Hematopoietic multipotent progenitor cell treated with erythropoietin and hydrocortisone succinate and interleukin-3 and kit ligand, for 17 days (in vitro differentiated cells): Measurements from ENCODE around the gene RBP3.

Experiments used
- DNase-seq: peaks from one replicate; pipeline ENCODE4 v3.0.0-alpha.2; 2015; ENCODE audit warnings: low spot score

The RBP3 gene

DNA sequence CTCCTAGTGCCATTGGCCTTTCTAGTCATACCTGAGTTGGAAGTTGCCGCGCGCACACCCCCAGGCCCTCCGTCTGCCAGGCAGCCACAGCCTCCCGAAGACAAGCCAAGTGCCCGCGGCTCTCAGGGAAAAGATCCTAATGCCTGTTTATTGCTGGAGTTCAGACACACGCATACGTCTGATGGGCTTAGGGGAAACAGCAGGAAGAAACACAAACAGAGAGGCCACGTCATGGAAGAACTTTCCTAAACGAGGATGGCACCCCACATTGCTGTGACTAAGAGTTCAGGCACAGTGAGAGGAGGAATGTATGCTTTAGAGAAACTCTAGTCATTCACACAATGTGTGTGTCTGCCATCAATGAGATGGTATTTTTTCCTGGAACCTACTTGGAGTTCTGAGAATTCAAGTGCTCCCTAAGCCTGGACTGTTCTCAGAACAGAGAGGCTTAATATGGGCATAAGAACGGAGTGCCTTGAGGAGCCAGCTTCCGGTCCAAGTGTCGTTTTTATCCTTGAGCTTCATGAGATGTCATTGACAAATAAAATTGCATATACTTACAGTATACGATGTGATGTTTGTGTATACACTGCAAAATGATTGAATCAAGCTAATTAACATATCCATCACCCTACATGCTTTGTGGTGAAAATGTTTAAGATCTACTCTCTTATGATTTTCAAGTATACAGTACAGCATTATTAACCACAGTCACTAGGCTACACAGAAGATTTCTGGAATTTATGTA is 11.6 kb upstream of the RBP3 start:
- DNase-seq: no peak

DNA sequence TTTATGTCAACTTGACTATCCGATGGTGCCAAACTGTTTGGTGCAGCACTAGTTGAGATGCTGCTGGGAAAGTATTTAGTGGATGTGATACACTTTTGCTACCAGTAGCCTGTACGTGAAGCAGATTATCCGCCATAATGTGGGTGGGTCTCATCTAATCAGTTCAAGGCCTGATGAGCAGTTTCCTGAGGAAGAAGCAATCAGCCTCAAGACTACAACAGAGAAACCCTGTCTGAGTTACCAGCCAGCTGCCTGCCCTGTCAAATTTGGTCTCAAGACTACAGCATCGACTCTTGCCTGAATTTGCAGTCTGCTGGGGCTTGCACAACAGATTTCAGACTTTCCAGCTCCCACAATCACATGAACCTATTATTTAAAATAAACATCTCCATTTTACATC is 10.9 kb upstream of the RBP3 start:
- no peak for DNase-seq

GRCh38 chr10:47339186-47339735 is 8.9 kb upstream of the RBP3 start:
- no peak for DNase-seq

DNA sequence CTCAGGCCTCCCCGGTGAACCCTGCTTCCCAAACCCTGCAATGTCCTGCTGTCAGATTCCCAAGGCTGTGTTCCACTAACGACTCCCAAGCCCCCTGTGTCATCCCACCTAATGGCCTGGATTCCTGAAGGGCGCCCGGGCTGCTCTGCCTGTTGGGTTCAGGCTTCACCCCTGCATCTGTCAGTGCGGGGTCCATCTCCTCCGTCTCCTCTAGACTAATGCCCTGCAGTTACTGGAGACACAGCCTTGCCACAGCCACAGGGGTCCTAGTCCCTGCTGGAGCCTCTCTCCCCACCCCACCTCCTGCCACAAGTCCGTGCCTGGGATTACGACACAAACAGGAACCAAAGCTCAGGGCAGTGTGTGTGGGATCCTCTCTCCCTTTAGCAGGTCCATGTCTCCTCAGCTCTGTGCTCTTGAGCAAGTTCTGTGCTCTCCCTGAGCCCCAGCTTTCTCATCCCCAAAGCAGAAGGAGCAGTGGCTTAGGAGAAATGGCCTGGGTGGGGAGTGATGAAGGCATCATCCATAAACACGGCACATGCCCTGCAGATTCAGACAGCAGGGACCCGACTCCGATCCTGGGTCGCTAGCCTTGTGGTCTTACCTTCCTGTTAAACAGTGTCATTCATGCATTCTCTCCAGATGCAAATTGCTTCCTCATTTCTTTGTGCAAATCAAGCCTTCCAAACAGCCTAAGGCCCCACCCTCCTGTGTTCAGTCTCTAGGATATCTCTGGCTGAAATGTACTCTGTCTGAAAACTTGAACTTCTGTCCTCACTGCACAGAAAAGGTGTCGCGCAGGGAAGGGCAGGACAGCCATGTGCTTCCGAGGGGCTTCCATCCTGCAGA is 8.2 kb upstream of the RBP3 start:
- no peak for DNase-seq

DNA sequence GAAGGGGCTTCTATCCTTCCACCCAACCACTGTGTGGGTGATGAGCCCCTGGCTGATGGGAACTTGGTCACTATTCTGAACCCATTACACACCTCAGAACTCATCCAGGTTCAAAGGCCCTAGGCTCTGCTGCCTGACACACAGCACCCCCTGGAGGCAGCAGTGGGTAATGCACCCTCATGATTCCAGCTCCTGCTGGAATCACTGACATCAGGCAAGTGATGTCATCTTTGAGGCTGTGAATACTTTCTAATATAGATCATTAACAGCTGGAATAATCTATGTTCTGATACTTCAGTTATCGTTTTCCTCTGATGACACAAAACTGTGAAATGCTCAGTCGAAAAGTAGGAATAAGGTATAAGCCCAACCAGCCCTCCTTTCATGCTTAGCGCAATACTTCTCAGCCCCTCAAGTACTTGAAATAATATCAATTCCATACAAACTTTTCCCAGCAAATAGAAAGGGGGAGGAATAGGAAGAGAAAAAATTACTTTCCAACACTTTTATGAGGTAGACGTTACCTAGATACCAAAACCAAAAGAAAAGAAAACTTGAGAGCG is 7.5 kb upstream of the RBP3 start:
- peak; percentile 65 for DNase-seq

DNA sequence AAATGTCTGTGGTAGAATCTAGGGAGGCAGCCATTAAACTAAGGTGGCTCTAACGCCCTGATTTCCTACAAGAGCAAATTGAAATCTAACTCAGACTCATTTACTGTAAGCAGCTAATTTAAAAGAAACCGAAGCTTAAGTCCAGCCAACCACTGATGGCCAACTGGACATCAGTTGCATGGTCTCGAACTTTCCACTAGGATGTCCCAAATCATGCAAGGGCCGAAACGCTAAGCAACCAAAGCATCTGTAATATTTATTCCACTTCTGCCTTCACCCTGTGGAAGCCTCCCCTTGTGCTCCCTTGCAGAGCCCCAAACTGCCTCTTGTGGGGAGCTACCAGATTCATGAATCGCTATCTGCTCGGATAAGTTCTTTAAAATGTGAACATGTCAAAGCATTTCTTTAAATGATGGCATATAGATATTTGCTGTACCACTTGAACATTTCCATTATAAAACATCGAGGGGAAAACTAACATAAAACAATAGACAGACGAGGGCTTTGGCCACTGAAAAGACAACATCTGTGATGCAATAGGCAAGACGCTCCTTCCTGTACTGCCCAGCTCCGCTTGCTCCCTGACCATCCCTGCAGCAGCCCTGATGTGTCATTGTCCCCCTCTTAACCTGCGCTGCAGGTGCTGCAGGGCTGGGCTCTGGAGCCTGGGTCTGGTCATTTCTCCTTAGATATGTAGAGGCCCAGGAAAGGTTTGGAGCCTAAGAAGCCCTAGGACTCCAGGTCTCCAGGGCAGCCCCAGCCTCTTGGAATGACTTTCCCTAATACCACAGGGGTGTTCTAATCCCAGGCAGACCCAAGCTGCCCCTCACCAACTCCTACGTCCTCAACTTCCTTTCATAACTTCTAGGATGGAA is 2.9 kb upstream of the RBP3 start:
- DNase-seq: no peak

GRCh38 chr10:47346581-47347302 is 1.4 kb upstream of the RBP3 start:
- no peak for DNase-seq

- DNase-seq: no peak
Measured at GRCh38 chr10:47347303-47347675, 874 bp upstream of the RBP3 start.

GRCh38 chr10:47348661-47349470 is 703 bp downstream of the RBP3 start:
- no peak for DNase-seq

GRCh38 chr10:47349516-47349915 is 1.4 kb downstream of the RBP3 start:
- DNase-seq: no peak

DNA sequence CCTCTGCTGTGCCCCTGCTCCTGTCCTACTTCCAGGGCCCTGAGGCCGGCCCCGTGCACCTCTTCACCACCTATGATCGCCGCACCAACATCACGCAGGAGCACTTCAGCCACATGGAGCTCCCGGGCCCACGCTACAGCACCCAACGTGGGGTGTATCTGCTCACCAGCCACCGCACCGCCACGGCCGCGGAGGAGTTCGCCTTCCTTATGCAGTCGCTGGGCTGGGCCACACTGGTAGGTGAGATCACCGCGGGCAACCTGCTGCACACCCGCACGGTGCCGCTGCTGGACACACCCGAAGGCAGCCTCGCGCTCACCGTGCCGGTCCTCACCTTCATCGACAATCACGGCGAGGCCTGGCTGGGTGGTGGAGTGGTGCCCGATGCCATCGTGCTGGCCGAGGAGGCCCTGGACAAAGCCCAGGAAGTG is 1.8 kb downstream of the RBP3 start:
- DNase-seq: no peak

DNA sequence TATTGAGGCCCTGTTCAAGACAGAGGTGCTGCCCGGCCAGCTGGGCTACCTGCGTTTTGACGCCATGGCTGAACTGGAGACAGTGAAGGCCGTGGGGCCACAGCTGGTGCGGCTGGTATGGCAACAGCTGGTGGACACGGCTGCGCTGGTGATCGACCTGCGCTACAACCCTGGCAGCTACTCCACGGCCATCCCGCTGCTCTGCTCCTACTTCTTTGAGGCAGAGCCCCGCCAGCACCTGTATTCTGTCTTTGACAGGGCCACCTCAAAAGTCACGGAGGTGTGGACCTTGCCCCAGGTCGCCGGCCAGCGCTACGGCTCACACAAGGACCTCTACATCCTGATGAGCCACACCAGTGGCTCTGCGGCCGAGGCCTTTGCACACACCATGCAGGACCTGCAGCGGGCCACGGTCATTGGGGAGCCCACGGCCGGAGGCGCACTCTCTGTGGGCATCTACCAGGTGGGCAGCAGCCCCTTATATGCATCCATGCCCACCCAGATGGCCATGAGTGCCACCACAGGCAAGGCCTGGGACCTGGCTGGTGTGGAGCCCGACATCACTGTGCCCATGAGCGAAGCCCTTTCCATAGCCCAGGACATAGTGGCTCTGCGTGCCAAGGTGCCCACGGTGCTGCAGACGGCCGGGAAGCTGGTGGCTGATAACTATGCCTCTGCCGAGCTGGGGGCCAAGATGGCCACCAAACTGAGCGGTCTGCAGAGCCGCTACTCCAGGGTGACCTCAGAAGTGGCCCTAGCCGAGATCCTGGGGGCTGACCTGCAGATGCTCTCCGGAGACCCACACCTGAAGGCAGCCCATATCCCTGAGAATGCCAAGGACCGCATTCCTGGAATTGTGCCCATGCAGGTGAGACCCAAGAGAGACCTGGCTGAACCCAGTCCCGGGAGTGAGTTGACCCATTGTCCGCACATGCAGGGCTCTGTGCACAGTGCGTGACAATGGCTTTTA is 2.8 kb downstream of the RBP3 start:
- DNase-seq: no peak

- DNase-seq: no peak
Measured at GRCh38 chr10:47351899-47352815, 4.0 kb downstream of the RBP3 start.

- DNase-seq: no peak
Measured at GRCh38 chr10:47353351-47353750, 5.2 kb downstream of the RBP3 start.

GRCh38 chr10:47354165-47354564 is 6.0 kb downstream of the RBP3 start:
- no peak for DNase-seq

DNA sequence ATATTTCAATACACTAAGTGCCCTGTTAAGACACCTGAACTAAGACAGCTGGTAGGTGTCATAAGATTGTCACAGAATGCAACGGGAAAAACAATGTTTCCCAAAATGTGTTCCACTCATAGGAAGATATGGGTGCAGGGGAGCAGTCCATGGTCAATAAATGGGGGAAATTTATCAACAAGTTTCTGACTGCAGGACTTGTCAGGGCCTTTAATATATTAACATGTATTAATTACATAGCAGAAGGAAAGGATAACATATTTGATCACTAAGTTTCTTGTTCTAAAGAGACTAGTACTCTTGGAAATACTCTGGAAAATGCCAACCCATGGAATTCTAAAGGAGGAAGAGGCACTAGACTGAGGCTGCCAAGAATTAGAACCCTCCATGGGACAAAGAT is 6.7 kb downstream of the RBP3 start:
- no peak for DNase-seq

GRCh38 chr10:47356708-47357107 is 8.5 kb downstream of the RBP3 start:
- DNase-seq: no peak

DNA sequence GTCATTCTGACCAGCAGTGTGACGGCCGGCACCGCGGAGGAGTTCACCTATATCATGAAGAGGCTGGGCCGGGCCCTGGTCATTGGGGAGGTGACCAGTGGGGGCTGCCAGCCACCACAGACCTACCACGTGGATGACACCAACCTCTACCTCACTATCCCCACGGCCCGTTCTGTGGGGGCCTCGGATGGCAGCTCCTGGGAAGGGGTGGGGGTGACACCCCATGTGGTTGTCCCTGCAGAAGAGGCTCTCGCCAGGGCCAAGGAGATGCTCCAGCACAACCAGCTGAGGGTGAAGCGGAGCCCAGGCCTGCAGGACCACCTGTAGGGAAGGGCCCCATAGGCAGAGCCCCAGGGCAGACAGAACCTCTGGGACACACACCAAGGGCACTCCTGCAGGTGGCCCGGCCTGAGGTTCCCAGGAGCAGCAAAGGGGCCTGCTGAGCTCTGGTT is 9.0 kb downstream of the RBP3 start:
- no peak for DNase-seq
